ENCODE results near the gene HOMER2.
A peak's percentile ranks its signal among the peaks of the same experiment; 100 is the strongest.
"Not testable (repeated sequence)": the region's sequence is repeated elsewhere in the genome, so short reads cannot be mapped to it uniquely, and the experiment has no call there.

The HOMER2 gene

GRCh38 chr15:82830427-82831173 lies 121.9 kb downstream of the HOMER2 start:
- DNase-seq, result no peak

GRCh38 chr15:82829234-82829633 lies 123.3 kb downstream of the HOMER2 start:
- DNase-seq, result no peak

GRCh38 chr15:82828075-82828474 lies 124.4 kb downstream of the HOMER2 start:
- no peak for DNase-seq

- no peak for DNase-seq
Measured at GRCh38 chr15:82823049-82823448, 129.5 kb downstream of the HOMER2 start.

- not testable (repeated sequence) for DNase-seq
Measured at GRCh38 chr15:82821851-82822250, 130.7 kb downstream of the HOMER2 start.

- not testable (repeated sequence) for DNase-seq
Measured at GRCh38 chr15:82821396-82821795, 131.1 kb downstream of the HOMER2 start.

- no peak for DNase-seq
Measured at GRCh38 chr15:82820128-82820527, 132.4 kb downstream of the HOMER2 start.

- DNase-seq, result no peak
Measured at GRCh38 chr15:82812994-82813393, 139.5 kb downstream of the HOMER2 start.

- no peak for DNase-seq
Measured at GRCh38 chr15:82810890-82811426, 141.6 kb downstream of the HOMER2 start.

- DNase-seq, result peak; percentile 55
Measured at GRCh38 chr15:82810061-82810889, 142.2 kb downstream of the HOMER2 start.

- DNase-seq, result peak; percentile 95
Measured at GRCh38 chr15:82809308-82810060, 143.0 kb downstream of the HOMER2 start, which contains the start of gene WHAMM. TSS of gene WHAMM (plus strand) at chr15:82809628. CDS start at chr15:82809727, 99 bp downstream.

- DNase-seq, result no peak
Measured at GRCh38 chr15:82808634-82809041, 143.9 kb downstream of the HOMER2 start.

GRCh38 chr15:82807920-82808633 lies 144.4 kb downstream of the HOMER2 start:
- DNase-seq, result no peak

- no peak for DNase-seq
Measured at GRCh38 chr15:82805994-82806406, 146.5 kb downstream of the HOMER2 start, which contains the start of gene FSD2. TSS of gene FSD2 (minus strand) at chr15:82806069. CDS start at chr15:82787390, 18,679 bp downstream.

GRCh38 chr15:82804575-82804949 lies 148.0 kb downstream of the HOMER2 start:
- no peak for DNase-seq

- no peak for DNase-seq
Measured at GRCh38 chr15:82803793-82804574, 148.5 kb downstream of the HOMER2 start.

- DNase-seq, result no peak
Measured at GRCh38 chr15:82802497-82802896, 150.0 kb downstream of the HOMER2 start.

GRCh38 chr15:82799183-82799841 lies 153.2 kb downstream of the HOMER2 start:
- no peak for DNase-seq
